K562 (cell line): ENCODE measurements around the gene KCNK7. TPM values are rescaled to one million over a fixed set of nuclear protein-coding genes. Genes with fewer than 3 reads are reported as not detected.

ENCODE experiments used
- ADNP ChIP-seq: fragments of 200-800 bp; sonication (Bioruptor generic); IDR thresholded peaks from 2 replicates; pipeline ENCODE4 v1.6.1; 2016; ENCODE audit warnings: missing genetic modification characterization, missing compliant biosample characterization
- ATF6 ChIP-seq: sonication (generic); formaldehyde crosslinking; IDR thresholded peaks from 2 replicates; pipeline ENCODE4 v1.4.0; 2020; ENCODE audit warnings: mild to moderate bottlenecking, missing genetic modification reagents
- DMBX1 ChIP-seq: fragments of 250-450 bp; sonication (Bioruptor Pico); IDR thresholded peaks from 2 replicates; pipeline ENCODE4 v1.8.0; 2022; ENCODE audit warnings: inconsistent platforms, mild to moderate bottlenecking, moderate library complexity, borderline replicate concordance
- KLF10 ChIP-seq: fragments of 250-450 bp; sonication (Bioruptor Pico); IDR thresholded peaks from 2 replicates; pipeline ENCODE4 v1.6.1; 2021; ENCODE audit warnings: matching md5 sums
- MEF2D ChIP-seq: conservative IDR thresholded peaks from 2 replicates; pipeline ENCODE4 v1.6.1; 2016; ENCODE audit warnings: low read depth, missing genetic modification characterization, missing compliant biosample characterization
- MEIS2 ChIP-seq: fragments of 450-650 bp; IDR thresholded peaks from 2 replicates; pipeline ENCODE4 v1.6.1; 2014; ENCODE audit warnings: mild to moderate bottlenecking; ENCODE audit not compliant: partially characterized antibody
- PHF8 ChIP-seq: fragments of 200-600 bp; sonication (generic); IDR thresholded peaks from 2 replicates; pipeline ENCODE4 v1.6.1; 2012; ENCODE audit warnings: mixed run types, mild to moderate bottlenecking, inconsistent platforms, low read length, moderate library complexity, borderline replicate concordance
- RAD51 ChIP-seq: fragments of 450-650 bp; IDR thresholded peaks from 2 replicates; pipeline ENCODE4 v1.7.1; 2016; ENCODE audit warnings: low read depth, mild to moderate bottlenecking, borderline replicate concordance
- ZNF12 ChIP-seq: sonication (generic); formaldehyde crosslinking; IDR thresholded peaks from 2 replicates; pipeline ENCODE4 v1.4.0; 2020; ENCODE audit warnings: mild to moderate bottlenecking, missing genetic modification reagents
- ZNF121 ChIP-seq: sonication (generic); formaldehyde crosslinking; conservative IDR thresholded peaks from 2 replicates; pipeline ENCODE4 v1.8.0; 2022; ENCODE audit warnings: missing genetic modification reagents
- ZNF217 ChIP-seq: sonication (generic); formaldehyde crosslinking; IDR thresholded peaks from 2 replicates; pipeline ENCODE4 v1.8.0; 2022; ENCODE audit warnings: mild to moderate bottlenecking, missing genetic modification reagents
- ZNF23 ChIP-seq: fragments of 250-450 bp; sonication (Bioruptor Pico); IDR thresholded peaks from 2 replicates; pipeline ENCODE4 v1.4.0; 2020; ENCODE audit warnings: mild to moderate bottlenecking
- ZNF274 ChIP-seq: IDR thresholded peaks from 2 replicates; pipeline ENCODE4 v1.6.1; 2011; ENCODE audit warnings: low read depth, mild to moderate bottlenecking, low read length, moderate library complexity, borderline replicate concordance
- ZNF766 ChIP-seq: fragments of 200-800 bp; sonication (Bioruptor generic); conservative IDR thresholded peaks from 2 replicates; pipeline ENCODE4 v1.6.1; 2016; ENCODE audit warnings: missing genetic modification characterization, missing compliant biosample characterization
- polyA plus RNA-seq, 8 experiments: library from polyadenylated mRNA; depleted of rRNA in 4 of 8; stranded (reverse) in 5 of 8; unstranded in 3 of 8; fragments of >200 nt; fragmentation: Nextera tagmentation in 2 of 8; fragmentation: Illumina TruSeq in 1 of 8; extraction: Ambion mirVana in 2 of 8; extraction: Trizol in 1 of 8; gene quantifications; 2 replicates each; pipeline versions ENCODE4 v1.2.1 to v1.2.3, GENCODE V29; 2011 to 2014; ENCODE audit warnings: inconsistent platforms in 1 of 8, missing spikeins in 1 of 8
- total RNA-seq, 7 experiments: library from RNA; depleted of rRNA in 6 of 7; stranded (reverse); fragments of >200 nt in 6 of 7; fragmentation: Illumina TruSeq in 2 of 7; extraction: Trizol in 2 of 7; gene quantifications; 2 replicates each; pipeline versions ENCODE4 v1.2.1 to v1.2.3, GENCODE V29; 2011 to 2021; ENCODE audit warnings: low replicate concordance in 1 of 7
- TF ChIP-seq, protein P1 (sequence below): IDR thresholded peaks from 3 replicates; pipeline ENCODE4 v1.6.1; 2011; ENCODE audit warnings: borderline replicate concordance, mild to moderate bottlenecking; ENCODE audit not compliant: insufficient read length, insufficient read depth
- TF ChIP-seq, protein P2 (sequence below): fragments of 450-650 bp; formaldehyde crosslinking; IDR thresholded peaks from 2 replicates; pipeline ENCODE4 v1.4.0; 2020; ENCODE audit warnings: mild to moderate bottlenecking, moderate library complexity
- TF ChIP-seq, protein P3 (sequence below): fragments of 250-450 bp; sonication (Bioruptor Pico); IDR thresholded peaks from 2 replicates; pipeline ENCODE4 v1.5.0; 2020; ENCODE audit warnings: mild to moderate bottlenecking, borderline replicate concordance
- TF ChIP-seq, protein P4 (sequence below): fragments of 250-450 bp; sonication (Bioruptor Pico); IDR thresholded peaks from 2 replicates; pipeline ENCODE4 v1.6.1; 2021; ENCODE audit warnings: mild to moderate bottlenecking
- TF ChIP-seq, protein P5 (sequence below): fragments of 450-650 bp; IDR thresholded peaks from 2 replicates; pipeline ENCODE4 v1.6.1; 2017; ENCODE audit warnings: mild to moderate bottlenecking, moderate library complexity

Gene KCNK7
- total and polyA plus RNA-seq, 9 of the 15 experiments (the other 6 are each of a cell fraction or from before 2014, with no cell fraction given) = 0.07 to 0.40 TPM; not detected in 7

DNA sequence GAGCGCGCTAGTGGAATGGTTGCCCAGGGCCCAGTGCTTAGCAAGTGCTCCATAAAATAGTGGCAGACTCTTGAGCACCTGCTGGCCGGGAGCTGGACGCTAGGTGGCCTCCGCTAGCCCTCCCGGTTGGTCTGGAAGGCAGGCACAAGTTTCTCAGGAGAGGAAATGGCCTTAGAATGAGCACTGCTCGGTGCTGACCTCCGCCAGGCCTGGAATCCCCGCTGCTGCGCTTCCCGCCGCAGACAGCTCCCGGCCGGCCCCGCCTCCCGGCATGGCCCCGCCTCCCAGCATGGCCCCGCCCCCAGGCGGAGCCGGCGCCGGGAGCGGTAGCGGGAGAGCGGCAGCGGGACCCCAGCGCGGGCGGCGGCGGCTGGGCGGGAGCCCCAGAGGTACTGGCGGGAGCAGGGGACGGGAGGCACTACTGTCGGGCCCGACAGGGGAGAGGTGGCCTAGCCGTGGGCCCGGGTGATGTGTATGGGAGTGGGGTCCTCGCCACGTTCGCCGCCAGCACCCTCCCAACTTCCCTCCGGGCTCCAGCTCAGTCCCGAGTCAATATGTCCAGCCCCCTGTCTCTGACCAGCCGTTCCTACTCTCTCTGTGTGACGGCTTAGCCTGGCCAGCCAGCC is 42.3 kb upstream of the KCNK7 start, which contains the start of gene SIPA1 (continued):
- TF ChIP-seq ATF6 (CRISPR knock-in tag) (peak; percentile 81; the same call in 1 of the 2 replicates), ZNF766 (CRISPR knock-in tag) (no peak), ZNF12 (CRISPR knock-in tag) (0 out of 2 replicates have a peak, but pooled peaks have one; percentile 74), MEF2D (no peak), MEIS2 (no peak), ZNF121 (CRISPR knock-in tag) (no peak), PHF8 (peak; percentile 76; the same call in 1 of the 2 replicates), ADNP (tag) (no peak), RAD51 (no peak), KLF10 (CRISPR knock-in tag) (no peak), ZNF23 (CRISPR knock-in tag) (no peak), ZNF274 (no peak), ZNF217 (CRISPR knock-in tag) (no peak), DMBX1 (CRISPR knock-in tag) (0 out of 2 replicates have a peak, but pooled peaks have one; percentile 18)
- TF ChIP-seq, protein P1, sequence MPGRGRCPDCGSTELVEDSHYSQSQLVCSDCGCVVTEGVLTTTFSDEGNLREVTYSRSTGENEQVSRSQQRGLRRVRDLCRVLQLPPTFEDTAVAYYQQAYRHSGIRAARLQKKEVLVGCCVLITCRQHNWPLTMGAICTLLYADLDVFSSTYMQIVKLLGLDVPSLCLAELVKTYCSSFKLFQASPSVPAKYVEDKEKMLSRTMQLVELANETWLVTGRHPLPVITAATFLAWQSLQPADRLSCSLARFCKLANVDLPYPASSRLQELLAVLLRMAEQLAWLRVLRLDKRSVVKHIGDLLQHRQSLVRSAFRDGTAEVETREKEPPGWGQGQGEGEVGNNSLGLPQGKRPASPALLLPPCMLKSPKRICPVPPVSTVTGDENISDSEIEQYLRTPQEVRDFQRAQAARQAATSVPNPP = no peak
- TF ChIP-seq, protein P2, sequence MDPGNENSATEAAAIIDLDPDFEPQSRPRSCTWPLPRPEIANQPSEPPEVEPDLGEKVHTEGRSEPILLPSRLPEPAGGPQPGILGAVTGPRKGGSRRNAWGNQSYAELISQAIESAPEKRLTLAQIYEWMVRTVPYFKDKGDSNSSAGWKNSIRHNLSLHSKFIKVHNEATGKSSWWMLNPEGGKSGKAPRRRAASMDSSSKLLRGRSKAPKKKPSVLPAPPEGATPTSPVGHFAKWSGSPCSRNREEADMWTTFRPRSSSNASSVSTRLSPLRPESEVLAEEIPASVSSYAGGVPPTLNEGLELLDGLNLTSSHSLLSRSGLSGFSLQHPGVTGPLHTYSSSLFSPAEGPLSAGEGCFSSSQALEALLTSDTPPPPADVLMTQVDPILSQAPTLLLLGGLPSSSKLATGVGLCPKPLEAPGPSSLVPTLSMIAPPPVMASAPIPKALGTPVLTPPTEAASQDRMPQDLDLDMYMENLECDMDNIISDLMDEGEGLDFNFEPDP (CRISPR knock-in tag) = no peak
- TF ChIP-seq, protein P3, sequence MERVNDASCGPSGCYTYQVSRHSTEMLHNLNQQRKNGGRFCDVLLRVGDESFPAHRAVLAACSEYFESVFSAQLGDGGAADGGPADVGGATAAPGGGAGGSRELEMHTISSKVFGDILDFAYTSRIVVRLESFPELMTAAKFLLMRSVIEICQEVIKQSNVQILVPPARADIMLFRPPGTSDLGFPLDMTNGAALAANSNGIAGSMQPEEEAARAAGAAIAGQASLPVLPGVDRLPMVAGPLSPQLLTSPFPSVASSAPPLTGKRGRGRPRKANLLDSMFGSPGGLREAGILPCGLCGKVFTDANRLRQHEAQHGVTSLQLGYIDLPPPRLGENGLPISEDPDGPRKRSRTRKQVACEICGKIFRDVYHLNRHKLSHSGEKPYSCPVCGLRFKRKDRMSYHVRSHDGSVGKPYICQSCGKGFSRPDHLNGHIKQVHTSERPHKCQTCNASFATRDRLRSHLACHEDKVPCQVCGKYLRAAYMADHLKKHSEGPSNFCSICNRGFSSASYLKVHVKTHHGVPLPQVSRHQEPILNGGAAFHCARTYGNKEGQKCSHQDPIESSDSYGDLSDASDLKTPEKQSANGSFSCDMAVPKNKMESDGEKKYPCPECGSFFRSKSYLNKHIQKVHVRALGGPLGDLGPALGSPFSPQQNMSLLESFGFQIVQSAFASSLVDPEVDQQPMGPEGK = no peak
- TF ChIP-seq, protein P4, sequence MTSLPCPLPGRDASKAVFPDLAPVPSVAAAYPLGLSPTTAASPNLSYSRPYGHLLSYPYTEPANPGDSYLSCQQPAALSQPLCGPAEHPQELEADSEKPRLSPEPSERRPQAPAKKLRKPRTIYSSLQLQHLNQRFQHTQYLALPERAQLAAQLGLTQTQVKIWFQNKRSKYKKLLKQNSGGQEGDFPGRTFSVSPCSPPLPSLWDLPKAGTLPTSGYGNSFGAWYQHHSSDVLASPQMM (CRISPR knock-in tag) = no peak
- TF ChIP-seq, protein P5, sequence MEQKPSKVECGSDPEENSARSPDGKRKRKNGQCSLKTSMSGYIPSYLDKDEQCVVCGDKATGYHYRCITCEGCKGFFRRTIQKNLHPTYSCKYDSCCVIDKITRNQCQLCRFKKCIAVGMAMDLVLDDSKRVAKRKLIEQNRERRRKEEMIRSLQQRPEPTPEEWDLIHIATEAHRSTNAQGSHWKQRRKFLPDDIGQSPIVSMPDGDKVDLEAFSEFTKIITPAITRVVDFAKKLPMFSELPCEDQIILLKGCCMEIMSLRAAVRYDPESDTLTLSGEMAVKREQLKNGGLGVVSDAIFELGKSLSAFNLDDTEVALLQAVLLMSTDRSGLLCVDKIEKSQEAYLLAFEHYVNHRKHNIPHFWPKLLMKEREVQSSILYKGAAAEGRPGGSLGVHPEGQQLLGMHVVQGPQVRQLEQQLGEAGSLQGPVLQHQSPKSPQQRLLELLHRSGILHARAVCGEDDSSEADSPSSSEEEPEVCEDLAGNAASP = no peak
